ENCODE data around the gene SIRPD.
"Not testable (repeated sequence)": the region's sequence is repeated elsewhere in the genome, so short reads cannot be mapped to it uniquely, and the experiment has no call there.

Gene SIRPD

DNA sequence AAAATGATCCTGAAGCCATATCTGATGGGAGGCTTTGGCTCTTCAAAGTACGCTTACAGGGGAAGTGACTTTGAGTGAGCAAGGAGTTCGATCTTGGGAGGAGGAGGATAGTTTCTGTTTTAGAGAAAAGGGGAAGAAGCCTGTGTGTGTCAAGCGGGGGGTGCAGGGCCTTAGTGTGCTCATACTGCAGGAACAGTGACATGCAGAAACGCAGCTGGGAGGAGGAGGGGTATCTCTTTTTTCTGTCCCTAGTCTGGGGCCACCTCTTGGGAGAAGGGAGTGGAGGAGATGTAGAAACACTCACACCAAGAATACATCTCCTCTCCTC lies 19.8 kb downstream of the SIRPD start:
- DNase-seq (ENCODE audit: low spot score), result no peak

DNA sequence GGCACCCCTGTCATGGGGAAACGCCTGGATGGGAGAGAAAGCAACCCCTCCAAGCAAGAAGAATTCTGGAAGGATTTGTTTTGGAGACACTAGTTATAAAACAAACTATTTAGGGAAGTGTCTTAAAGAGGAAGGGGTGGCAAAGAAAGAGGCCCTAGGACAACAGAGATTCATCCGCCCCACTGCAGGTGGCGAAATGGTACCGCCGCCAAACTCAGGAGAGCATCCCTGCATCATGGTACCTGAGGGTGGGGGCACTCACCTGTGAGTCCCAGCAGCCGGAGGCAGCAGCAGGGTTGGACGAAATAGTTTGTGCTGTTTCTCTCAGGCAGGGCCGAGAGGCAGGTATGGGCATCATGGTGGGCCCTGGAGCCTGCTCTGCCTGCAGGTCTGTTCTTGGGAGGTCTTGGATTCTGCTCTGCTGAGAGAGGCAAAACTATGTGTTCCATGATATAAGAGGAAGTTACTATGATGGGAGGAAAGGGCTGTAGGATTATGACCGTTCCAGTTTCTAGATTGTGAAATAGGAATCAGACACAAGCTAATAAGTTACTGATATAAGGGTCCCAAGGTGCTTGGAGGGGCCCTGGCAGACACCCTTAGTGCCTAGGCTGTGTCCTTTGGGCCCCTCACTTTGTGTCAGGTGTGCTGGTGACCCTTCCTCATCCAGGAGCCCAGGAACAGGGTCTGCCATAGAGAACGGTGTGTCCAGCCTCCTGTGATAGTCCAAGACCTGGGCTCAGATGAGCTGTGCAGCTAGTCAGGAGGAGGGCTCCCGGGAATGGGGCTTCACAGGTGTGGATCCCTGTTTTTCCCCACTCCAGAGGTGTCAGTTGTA lies 20.4 kb downstream of the SIRPD start:
- DNase-seq (ENCODE audit: low spot score), result no peak

DNA sequence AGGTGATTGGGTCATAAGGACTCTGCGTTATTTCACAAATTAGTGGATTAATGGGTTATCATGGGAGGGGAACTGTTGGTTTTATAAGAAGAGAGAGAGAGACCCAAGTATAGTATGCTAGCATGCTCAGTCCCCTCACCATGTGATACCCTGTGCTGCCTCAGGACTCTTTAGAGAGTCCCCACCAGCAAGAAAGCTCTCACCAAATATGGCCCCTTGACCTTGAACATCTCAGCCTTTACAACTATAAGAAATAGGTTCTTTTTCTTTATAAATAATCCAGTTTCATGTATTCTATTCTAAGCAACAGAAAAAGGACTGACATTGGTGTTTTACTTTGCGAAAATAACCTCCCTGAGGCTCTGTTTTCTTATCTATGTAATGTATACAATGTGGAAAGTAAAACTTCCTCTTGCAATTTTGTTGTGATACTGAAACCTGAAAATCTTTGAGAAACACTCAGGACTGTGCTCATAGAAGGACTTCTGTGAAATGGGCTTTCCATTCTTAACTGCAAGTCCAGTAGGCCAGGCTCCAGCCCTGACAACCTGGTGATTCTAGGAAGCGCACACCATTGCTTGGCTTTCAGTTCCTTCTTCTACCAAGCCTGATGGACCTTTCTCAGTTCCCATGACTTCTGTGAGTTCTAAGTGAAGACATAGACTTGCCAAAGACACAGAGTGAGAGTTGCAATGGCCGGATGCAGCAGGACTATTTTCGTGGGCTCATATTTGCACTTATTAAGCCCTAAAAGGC lies 21.9 kb downstream of the SIRPD start:
- DNase-seq (ENCODE audit: low spot score), result no peak

DNA sequence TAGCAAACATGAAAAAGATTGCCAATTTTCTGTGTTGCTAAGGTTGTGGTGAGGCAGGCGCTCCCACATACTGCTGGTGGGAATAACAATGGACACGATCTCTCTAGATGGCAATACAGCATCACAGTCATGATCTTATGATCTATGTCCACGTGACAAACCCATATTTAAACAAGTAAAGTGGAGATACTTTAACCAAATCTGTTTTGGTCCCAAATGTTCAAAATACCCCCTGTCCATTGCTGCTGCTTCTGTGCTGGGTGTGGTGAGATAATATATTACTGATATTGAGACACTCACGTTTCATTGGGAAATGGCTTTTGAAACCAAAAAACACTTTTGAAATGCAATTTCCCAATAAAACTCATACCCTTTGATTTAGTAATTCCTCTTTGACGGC lies 23.0 kb downstream of the SIRPD start:
- DNase-seq (ENCODE audit: low spot score), result no peak

DNA sequence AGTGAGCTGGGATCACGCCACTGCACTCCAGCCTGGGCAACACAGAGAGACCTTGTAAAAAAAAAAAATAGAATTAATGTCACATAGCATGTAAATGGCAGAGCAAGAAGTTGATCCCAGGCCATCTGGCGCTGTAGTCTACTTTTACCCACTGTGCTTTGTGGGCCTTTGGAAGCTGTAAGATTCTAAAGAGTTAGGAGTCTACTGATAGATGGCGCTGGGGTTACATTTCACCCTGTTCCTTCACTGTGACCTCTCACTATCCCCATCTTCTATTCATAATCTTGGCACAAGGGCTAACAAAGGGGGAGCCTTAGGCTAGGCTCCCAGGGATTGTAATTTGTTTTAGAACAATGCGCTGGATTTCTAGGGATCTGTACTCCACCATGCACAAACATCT lies 24.4 kb downstream of the SIRPD start:
- peak; percentile 16 for DNase-seq (ENCODE audit: low spot score)

DNA sequence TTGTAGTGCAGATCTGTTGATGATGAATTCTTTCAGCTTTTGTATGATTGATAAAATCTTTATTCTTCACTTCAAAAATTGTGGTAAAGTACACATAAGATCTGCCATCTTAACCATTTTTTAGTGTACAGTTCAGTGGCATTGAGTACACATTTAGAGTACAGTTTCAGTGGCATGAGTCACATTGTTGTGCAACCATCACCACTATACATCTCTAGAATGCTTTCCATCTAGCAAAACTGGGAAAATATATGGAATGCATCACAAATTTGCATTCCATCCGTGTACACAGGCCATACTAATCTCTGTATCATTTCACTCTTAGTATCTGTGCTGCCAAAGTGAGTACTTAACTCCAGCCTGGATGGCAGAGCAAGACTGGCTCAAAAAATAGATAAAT lies 28.7 kb downstream of the SIRPD start:
- DNase-seq (ENCODE audit: low spot score), result no peak

DNA sequence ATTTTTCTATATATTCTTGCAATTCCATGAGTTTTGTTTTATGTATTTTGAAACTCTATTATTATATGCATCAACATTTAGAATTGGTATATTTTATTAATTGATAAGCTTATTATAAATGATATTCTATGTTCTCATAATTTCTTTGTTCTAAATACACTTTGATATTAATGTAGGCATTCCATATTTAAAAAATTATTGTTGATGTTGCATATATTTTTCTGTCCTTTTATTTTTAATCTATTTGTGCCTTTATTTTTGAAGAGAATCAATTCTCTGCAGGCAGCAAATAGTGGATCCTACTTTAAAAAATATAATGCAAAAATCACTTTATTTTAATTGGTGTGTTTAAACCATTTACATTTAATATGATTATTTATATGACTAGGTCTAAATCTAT lies 29.6 kb downstream of the SIRPD start:
- no peak for DNase-seq (ENCODE audit: low spot score)

DNA sequence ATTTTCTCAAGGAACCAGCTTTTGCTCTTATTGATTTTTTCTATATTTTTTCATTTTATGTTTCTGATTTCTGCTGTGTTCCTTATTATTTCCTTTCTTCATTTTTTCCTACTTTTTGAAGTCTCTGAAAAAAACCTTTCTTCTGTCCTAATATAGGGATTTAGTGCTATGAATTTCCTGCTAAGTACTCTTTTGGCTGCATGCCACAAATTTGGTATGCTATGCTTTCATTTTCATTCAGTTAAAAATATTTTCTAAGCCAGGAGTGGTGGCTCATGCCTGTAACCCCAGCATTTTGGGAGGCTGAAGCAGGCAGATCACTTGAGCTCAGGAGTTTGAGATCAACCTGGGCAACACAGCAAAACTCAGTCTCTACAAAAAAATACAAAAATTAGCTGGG lies 30.6 kb downstream of the SIRPD start:
- no peak for DNase-seq (ENCODE audit: low spot score)

DNA sequence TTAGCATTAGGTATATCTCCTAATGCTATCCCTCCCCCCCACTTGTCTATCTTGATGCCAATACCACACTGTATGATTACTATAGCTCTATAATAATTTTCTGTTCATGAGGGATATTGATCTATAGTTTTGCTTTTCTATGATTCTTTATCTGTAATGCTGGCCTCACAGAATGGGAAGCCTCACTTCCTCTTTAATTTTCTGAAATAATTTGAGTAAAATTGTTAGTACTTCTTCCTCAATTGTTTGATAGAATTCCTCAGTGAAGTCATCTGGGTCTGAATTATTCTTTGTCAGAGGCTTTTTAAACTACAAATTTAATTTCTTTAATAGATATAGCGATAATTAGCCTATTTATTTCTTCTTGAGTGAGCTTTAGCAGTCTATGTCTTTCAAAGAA lies 31.2 kb downstream of the SIRPD start:
- DNase-seq (ENCODE audit: low spot score), result no peak

DNA sequence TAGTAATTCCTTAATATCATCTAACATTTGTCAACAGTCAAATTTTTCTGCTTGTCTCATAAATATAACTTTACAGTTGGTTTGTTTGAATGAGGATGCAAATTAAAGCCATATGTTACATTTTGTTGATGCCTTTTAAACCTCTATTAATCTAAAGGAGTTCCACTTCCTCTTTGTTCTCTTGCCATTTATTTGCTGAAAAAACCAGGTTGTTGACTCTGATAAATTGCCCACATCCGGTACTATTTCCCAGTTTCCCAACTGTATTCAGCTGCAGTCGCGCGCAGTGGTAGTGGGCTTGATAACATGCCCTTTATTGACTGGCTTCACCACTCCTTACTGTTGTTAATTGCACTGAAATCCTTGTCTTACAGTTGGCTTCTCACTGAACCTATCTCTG lies 33.5 kb downstream of the SIRPD start:
- DNase-seq (ENCODE audit: low spot score), result no peak

DNA sequence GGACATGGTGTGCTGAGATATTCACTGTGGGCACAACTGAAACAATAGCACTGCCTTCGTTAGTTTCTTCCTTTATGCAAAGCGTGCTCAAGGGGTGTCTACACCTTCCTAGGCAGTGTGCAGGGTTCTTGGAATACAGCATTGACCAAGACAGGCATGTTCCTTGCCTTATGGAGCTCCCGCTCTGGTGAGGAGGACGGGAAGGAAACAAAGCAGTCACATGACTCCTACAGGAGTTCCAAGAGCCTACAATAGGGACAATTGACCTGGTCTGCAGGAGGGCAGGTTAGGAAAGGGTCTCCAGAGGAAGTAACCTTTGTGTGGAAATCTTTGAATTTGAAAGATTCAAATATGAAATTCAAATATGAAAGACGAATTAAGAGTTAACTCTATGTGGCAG lies 40.5 kb downstream of the SIRPD start:
- no peak for DNase-seq (ENCODE audit: low spot score)

DNA sequence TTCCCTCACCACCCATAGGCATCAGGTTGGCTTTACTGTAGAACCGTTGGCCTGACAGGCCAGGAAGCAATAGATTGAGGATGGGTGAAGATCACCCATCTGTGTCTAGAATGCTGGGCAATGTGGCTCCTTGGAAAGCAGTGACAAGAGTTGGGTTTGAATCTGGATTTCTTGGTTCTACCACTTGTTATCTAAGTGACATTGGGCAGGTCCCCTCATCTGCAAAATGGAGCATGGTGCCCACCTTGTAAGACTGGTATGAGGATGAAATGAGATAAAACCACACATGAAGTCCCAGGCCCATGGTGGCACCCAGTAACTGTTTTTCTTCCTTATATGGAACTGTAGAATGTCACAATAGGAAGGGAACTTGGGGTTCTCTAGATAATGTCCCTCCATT lies 43.7 kb downstream of the SIRPD start:
- no peak for DNase-seq (ENCODE audit: low spot score)

DNA sequence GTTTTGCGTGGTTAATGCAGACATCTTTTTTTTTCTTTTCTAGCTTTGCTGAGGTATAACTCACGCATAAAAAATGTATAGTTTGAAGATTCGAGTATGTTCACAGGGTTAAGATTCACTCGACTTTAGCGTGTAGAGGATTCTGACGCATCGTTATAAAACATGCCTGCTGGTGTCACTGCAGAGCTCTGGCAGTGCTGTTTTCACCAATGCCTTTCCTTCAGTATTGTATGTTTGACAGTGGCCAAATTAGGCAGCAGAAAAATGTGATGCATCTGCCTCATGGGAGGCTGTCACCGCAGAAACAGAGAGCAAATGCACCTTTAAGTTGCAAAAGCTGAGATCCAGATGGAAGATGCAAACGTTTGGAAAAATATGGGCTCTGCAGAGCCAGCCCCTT lies 48.3 kb downstream of the SIRPD start:
- DNase-seq (ENCODE audit: low spot score), result peak; percentile 62

DNA sequence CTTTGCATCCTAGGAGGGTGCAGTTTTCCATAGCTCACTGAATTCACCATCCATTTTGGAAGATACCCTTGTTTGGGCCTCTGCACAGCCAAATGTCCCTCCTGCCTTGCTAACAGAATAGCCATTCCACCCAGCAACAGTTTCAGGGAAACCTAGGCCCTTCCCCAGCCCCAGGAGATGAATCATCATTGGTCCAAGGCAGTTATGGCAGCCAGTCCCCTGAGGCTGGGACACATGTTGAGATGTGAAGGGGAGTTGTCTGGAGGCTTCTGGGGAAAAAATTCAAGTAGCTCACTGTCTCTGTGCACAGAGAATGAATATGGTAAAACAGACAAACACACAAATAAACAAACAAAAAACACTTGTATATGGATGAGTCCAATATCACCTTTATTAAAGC lies 48.9 kb downstream of the SIRPD start:
- DNase-seq (ENCODE audit: low spot score), result no peak

DNA sequence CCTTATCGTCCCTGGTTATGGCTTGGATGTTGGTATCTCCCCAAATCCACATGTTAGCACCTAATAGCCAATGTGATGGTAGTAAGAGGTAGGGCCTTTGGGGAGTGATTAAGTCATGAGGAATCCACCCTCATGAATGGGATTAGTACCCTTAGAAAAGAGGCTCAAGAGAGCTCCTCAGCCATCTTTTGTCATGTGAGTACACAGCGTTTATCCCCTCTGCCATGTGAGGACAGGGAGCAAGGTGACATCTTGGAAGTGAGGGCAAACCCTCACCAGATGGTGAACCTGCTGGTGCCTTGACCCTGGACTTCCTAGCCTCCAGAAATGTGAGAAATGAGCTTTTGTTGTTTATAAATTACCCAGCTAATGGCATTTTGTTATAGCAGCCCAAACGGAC lies 50.2 kb downstream of the SIRPD start:
- DNase-seq (ENCODE audit: low spot score), result no peak

DNA sequence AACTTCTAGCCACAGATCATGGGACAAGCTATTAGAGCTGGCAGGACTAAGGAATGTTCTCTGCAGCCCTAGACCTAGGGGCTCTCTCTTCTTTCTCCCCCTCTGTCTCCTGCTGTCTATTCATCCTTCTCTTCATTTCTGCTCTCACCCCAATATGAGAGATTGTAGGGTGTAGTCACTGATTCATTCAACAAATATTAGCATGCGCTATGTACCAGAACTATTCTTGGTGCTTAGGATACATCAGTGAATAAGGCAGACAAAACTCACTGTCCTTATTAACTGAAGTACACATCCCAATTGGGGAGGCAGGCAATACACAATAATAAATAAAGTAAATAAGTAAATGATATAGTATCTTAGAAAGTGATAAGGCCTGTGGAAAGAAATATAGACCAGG lies 51.6 kb downstream of the SIRPD start:
- DNase-seq (ENCODE audit: low spot score), result peak; percentile 16

DNA sequence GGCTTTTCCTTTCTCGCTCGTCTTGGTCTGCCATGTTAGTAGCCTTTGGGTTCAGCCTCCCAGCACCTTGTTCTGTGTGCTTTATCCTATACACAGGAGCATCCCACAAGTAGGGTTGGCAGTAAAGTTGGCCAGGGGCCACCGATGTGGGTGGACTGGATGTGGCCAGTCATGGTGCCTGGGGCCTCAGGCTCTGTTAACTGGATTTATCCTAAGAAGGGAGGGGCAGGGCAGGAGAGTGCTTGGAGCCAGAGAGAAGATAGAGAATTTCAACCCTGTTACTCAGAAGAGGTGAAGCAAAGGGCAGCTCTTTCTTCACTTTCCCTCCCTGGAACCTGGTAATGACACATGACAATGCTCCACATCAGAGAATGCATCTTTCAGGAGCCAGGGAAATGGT lies 52.1 kb downstream of the SIRPD start:
- DNase-seq (ENCODE audit: low spot score), result peak; percentile 17

DNA sequence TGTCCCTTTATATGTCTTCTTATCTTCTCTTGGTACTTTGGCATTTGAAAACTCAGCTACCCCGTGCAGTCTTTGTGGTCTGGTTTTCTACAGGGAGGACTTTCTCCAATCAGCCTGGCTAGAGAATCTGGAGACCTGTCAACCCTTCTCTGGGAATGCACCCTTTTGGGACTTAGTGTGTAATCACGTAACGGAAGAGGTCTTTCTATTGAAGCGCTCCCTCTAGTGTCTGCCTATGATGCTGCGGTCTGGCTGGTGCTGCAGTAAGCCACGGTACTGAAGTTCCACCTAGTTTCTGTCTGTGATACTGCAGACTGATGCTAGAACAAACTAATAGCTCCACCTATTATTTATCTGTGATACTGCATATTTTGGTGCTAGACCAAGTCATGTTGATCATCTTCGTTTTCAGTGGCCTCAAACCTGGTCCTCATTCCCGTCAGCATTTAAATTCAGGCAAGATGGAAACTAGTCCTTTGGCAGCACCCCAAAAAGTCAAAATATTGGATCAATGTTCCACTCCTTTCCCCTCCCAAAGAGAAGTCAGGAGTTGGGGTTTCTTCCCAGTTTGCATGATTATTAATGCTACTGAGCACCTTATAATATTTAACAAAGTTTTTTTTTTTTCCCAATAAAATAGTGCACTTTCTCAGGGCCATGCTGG lies 53.8 kb downstream of the SIRPD start:
- DNase-seq (ENCODE audit: low spot score), result peak; percentile 88

DNA sequence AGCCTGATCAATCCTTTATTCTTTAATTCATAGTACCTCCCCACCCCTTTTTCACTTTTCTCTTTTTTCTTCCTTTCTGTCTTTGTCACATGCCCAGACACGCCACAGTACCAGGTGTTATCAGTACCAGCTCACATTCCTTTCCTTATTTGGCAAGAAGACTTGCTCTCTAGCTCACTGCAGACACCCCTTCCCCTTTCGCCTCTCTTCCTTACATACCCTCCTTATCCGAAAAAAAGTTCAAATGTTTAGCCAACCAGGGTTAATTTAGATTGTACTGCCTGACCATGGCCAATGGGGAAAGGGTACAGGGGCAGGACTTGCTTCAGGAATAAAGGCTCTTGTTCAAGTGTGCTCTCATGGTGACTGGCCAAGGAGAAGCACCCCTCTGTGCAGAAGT lies 57.0 kb downstream of the SIRPD start:
- DNase-seq (ENCODE audit: low spot score), result no peak

DNA sequence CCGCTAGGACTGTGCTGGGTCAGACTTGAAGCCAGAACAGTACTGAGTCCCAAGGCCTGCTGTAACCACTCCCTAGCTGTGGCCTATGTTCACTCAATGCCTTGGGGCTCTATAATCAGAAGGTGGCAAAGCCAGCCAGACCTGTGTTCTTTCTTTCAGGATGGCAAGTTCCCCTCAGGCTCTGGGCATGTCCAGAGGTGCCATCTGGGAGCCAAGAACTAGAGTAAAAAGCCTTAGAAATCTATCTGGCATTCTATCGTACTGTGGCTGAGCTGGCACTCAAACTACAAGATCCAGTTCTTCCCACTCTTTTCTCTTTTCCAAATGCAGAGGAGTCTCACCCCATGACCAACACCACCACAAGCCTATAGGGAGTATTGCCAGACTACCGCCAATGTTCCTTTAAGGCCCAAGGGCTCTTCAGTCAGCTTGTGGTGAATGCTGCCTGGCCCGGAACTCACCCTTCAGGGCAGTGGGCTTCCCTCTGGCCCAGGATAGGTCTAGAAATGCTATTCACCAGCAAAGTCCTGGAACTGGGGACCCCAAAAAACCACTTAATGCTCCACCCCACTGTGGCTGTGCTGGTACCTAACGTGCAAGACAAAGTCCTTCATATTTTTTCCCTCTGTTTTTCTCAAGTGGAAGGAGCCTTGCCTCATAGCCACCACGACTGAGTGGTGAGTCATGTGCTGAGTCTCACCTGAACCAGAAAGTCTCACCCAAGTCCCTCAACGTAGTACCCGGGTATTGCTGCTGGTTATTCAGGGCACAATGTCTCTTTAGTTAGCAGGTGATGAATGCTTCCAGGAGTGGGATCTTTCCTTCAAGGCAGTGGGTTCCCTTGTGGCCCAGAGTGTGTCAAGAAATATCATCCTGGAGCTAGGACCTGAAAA lies 57.7 kb downstream of the SIRPD start:
- no peak for DNase-seq (ENCODE audit: low spot score)

DNA sequence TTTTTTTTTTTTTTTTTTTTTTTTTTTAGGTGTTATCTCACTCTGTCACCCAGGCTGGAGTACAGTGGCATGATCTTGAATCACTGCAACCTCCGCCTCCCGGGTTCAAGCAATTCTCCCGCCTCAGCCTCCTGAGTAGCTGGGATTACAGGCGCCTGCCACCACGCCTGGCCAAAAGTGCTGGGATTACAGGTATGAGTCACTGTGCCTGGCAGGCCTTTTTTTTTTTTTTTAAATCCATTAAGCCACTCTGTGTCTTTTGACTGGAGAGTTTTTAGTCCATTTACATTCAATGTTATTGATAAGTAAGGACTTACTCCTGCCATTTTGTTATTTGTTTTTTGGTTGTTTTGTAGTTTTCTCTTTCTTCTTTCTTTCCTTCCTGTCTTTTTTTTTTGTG lies 60.1 kb downstream of the SIRPD start:
- not testable (repeated sequence) for DNase-seq (ENCODE audit: low spot score)

DNA sequence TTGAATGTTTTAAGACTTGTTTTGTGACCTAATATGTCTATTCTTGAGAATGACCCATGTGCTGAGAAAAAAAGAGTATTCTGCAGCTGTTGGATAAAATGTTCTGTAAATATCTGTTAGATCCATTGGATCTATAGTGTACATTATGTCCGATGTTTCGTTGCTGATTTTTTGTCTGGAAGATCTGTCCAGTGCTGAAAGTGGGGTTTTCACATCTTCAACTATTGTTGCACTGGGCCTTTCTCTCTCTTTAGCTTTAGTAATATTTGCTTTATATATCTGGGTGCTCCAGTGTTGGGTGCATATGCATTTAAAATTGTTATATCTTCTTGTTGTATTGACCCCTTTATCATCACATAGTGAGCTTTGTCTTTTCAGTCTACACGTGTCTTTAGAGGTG lies 60.6 kb downstream of the SIRPD start:
- no peak for DNase-seq (ENCODE audit: low spot score)

Measured in GM03348 (cell line).